Parathyroid adenoma (tissue), 2 donors: ENCODE results near the gene C20orf144.
"Not testable (repeated sequence)": the region's sequence is repeated elsewhere in the genome, so short reads cannot be mapped to it uniquely, and the experiment has no call there.

Experiments
- H2AFZ ChIP-seq: fragments of 300-600 bp; sonication (generic); one replicate; pipeline ENCODE4 v1.7.0; 2017; ENCODE audit warnings: antibody characterized with exemption, mild to moderate bottlenecking
- H3K27ac ChIP-seq: fragments of 300-600 bp; sonication (generic); one replicate; pipeline ENCODE4 v1.7.0; 2017
- H3K27me3 ChIP-seq: fragments of 300-600 bp; sonication (generic); one replicate; pipeline ENCODE4 v1.7.0; 2017; ENCODE audit warnings: low read length; ENCODE audit not compliant: control insufficient read depth, insufficient read depth
- H3K36me3 ChIP-seq: fragments of 300-600 bp; sonication (generic); one replicate; pipeline ENCODE4 v1.7.0; 2017; ENCODE audit warnings: low read length; ENCODE audit not compliant: control insufficient read depth, insufficient read depth
- H3K4me1 ChIP-seq: fragments of 300-600 bp; sonication (generic); one replicate; pipeline ENCODE4 v1.7.0; 2017; ENCODE audit warnings: control low read depth
- H3K4me2 ChIP-seq: fragments of 300-600 bp; sonication (generic); one replicate; pipeline ENCODE4 v1.7.0; 2017; ENCODE audit warnings: low read length
- H3K4me3 ChIP-seq: fragments of 300-600 bp; sonication (generic); one replicate; pipeline ENCODE4 v1.7.0; 2017; ENCODE audit warnings: low read depth, low read length
- H3K79me2 ChIP-seq: fragments of 300-600 bp; sonication (generic); one replicate; pipeline ENCODE4 v1.7.0; 2017; ENCODE audit warnings: control low read depth
- H3K9ac ChIP-seq: fragments of 300-600 bp; sonication (generic); one replicate; pipeline ENCODE4 v1.7.0; 2017; ENCODE audit warnings: mild to moderate bottlenecking
- H3K9me3 ChIP-seq: fragments of 300-600 bp; sonication (generic); one replicate; pipeline ENCODE4 v1.7.0; 2017; ENCODE audit warnings: low read length; ENCODE audit not compliant: control insufficient read depth
- TF ChIP-seq, protein P1 (sequence below): fragments of 300-600 bp; sonication (generic); IDR thresholded peaks from one replicate; pipeline ENCODE4 v1.7.0; 2017; ENCODE audit warnings: antibody characterized with exemption, mild to moderate bottlenecking
- donor health status: primary hyperparathyroidism.

The C20orf144 gene

DNA sequence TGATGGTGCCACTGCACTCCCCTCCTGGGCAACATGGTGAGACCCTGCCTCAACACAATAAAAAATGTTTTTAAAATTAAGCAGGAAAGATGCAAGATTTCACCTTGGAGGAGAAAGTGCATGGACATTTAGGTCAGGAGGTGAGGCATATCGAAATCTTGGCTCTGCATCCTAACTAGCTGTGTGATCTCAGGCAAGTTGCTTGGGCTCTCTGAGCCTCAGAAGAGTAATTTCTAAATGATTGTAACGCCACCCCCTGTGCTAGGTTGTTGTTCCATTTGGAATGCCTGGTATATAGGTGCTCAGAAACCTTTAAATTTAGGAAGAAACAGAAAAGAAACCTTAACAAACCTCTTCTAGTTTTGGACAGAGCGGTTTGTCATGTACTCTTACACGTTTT, 35.9 kb upstream of the C20orf144 start:
- Histone ChIP-seq H3K27ac (no peak overlapping the region), H3K4me2 (no peak overlapping the region), H3K9me3 (no peaks in the 10 kb centered on the region), H3K79me2 (peaks cover 2% of the 10 kb centered on the region), H3K4me1 (no peaks in the 10 kb centered on the region), H3K36me3 (no peaks in the 10 kb centered on the region), H3K27me3 (no peaks in the 10 kb centered on the region), H3K9ac (no peak overlapping the region), H3K4me3 (no peak overlapping the region), H2AFZ (no peak overlapping the region)
- TF ChIP-seq, protein P1, sequence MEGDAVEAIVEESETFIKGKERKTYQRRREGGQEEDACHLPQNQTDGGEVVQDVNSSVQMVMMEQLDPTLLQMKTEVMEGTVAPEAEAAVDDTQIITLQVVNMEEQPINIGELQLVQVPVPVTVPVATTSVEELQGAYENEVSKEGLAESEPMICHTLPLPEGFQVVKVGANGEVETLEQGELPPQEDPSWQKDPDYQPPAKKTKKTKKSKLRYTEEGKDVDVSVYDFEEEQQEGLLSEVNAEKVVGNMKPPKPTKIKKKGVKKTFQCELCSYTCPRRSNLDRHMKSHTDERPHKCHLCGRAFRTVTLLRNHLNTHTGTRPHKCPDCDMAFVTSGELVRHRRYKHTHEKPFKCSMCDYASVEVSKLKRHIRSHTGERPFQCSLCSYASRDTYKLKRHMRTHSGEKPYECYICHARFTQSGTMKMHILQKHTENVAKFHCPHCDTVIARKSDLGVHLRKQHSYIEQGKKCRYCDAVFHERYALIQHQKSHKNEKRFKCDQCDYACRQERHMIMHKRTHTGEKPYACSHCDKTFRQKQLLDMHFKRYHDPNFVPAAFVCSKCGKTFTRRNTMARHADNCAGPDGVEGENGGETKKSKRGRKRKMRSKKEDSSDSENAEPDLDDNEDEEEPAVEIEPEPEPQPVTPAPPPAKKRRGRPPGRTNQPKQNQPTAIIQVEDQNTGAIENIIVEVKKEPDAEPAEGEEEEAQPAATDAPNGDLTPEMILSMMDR = no peak

DNA sequence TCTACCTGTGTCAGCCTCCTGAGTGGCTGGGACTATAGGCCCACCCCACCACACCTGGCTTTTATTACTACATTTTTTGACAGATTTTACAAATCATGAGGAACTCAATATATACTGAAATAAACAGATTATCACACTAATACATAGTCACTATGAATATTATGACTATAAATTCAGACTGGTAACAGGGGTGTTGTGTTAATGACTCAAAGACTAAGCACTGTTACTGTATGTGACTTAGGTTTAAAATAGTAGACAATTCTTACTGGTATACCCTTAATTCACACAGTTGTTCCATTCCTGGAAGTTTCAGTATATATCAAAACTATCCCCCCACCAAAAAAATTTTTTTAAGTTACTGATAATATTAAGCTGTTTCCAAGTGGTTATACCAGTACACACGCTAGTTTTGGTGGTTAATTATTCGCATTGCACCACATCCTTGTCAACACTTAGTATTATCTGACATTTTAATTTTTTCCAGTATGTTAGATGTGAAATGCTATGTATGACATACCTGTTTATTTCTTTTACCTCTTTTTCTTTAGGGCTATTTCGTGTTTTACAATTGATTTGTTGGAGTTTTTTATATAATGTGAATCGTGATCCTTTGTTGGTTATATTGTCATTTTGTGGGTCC, 34.4 kb upstream of the C20orf144 start:
- H3K36me3 ChIP-seq = no peaks in the 10 kb centered on the region
- TF ChIP-seq, protein P1 = no peak
- H3K9ac ChIP-seq = no peak overlapping the region
- H3K79me2 ChIP-seq = peaks cover 2% of the 10 kb centered on the region
- H3K4me1 ChIP-seq = no peaks in the 10 kb centered on the region
- no peak overlapping the region for H3K27ac ChIP-seq
- H3K27me3 ChIP-seq = no peaks in the 10 kb centered on the region
- no peak overlapping the region for H3K4me3 ChIP-seq
- no peak overlapping the region for H3K4me2 ChIP-seq
- no peaks in the 10 kb centered on the region for H3K9me3 ChIP-seq
- no peak overlapping the region for H2AFZ ChIP-seq

DNA sequence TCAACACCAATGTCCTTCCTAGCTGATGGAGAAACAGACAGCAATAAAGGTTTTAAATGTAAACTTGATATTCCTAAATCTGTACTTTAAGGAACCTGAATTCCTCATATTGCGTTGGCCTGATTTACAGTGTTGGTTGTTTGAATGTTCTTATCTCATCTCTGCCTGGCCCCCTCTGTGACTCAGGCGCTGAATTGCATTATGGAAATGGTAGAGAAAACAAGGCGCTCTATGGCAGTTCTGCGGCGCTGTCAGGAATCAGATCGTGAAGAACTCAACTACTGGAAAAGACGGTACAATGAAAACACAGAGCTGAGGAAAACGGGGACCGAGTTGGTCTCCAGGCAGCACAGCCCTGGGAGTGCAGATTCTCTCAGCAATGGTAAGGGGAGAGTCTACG, 32.6 kb upstream of the C20orf144 start:
- H3K9ac ChIP-seq = no peak overlapping the region
- H3K4me2 ChIP-seq = no peak overlapping the region
- H3K27ac ChIP-seq = no peak overlapping the region
- no peak overlapping the region for H2AFZ ChIP-seq
- no peaks in the 10 kb centered on the region for H3K36me3 ChIP-seq
- H3K79me2 ChIP-seq = peaks cover 2% of the 10 kb centered on the region
- H3K9me3 ChIP-seq = no peaks in the 10 kb centered on the region
- H3K27me3 ChIP-seq = no peaks in the 10 kb centered on the region
- H3K4me1 ChIP-seq = no peaks in the 10 kb centered on the region
- no peak overlapping the region for H3K4me3 ChIP-seq
- TF ChIP-seq, protein P1 = no peak

- Histone ChIP-seq H3K36me3 (no peaks in the 10 kb centered on the region), H3K27me3 (no peaks in the 10 kb centered on the region), H3K4me1 (no peaks in the 10 kb centered on the region), H3K79me2 (peaks cover 2% of the 10 kb centered on the region), H3K27ac (no peak overlapping the region), H3K4me3 (no peak overlapping the region), H3K9me3 (no peaks in the 10 kb centered on the region), H2AFZ (no peak overlapping the region), H3K4me2 (no peak overlapping the region), H3K9ac (no peak overlapping the region)
- TF ChIP-seq, protein P1 = no peak
These were observed 32.1 kb upstream of the C20orf144 start for GRCh38 chr20:33629979-33630378.

GRCh38 chr20:33630507-33630906, 31.6 kb upstream of the C20orf144 start:
- Histone ChIP-seq H3K27me3 (no peaks in the 10 kb centered on the region), H3K9ac (no peak overlapping the region), H3K27ac (no peak overlapping the region), H3K36me3 (no peaks in the 10 kb centered on the region), H2AFZ (no peak overlapping the region), H3K4me3 (no peak overlapping the region), H3K4me1 (no peaks in the 10 kb centered on the region), H3K4me2 (no peak overlapping the region), H3K79me2 (peaks cover 2% of the 10 kb centered on the region), H3K9me3 (no peaks in the 10 kb centered on the region)
- TF ChIP-seq, protein P1 = no peak

DNA sequence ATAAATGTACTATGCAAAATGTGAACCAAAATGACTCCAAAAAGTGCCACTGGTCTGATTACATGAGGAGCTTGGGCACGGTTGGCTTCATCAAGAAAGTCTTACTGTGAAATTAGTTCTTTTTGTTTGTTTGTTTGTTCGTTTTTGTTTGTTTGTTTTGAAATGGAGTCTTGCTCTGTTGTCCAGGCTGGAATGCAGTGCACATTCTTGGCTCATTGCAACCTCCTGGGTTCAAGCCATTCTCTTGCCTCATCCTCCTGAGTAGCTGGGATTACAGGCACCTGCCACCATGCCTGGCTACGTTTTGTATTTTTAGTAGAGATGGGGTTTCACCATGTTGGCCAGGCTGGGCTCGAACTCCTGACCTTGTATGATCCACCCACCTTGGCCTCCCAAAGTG, 30.2 kb upstream of the C20orf144 start:
- H3K9me3 ChIP-seq, H3K36me3 ChIP-seq: not testable (repeated sequence)

More for the DNA sequence above, 30.2 kb upstream of the C20orf144 start:
- H3K9ac ChIP-seq, H3K27me3 ChIP-seq, H3K79me2 ChIP-seq, H2AFZ ChIP-seq, H3K27ac ChIP-seq, H3K4me3 ChIP-seq, H3K4me1 ChIP-seq, H3K4me2 ChIP-seq: not testable (repeated sequence)
